IMR-90 (cell line): ENCODE results near the gene MARS1.

ENCODE experiments used
- BHLHE40 ChIP-seq: fragments of 150-350 bp; IDR thresholded peaks from 2 replicates; pipeline ENCODE4 v1.6.1; 2016; ENCODE audit warnings: mild to moderate bottlenecking, low read depth, low read length
- MAFK ChIP-seq: IDR thresholded peaks from 2 replicates; pipeline ENCODE4 v1.6.1; 2012; ENCODE audit warnings: low read depth, low read length, improper control_type of control experiment
- POLR2A ChIP-seq: IDR thresholded peaks from 2 replicates; pipeline ENCODE4 v1.6.1; 2012; ENCODE audit warnings: mild to moderate bottlenecking, low read depth, low read length
- RAD21 ChIP-seq: IDR thresholded peaks from 2 replicates; pipeline ENCODE4 v1.6.1; 2012; ENCODE audit warnings: low read length, improper control_type of control experiment
- RFX5 ChIP-seq: IDR thresholded peaks from 2 replicates; pipeline ENCODE4 v1.8.0; 2012; ENCODE audit warnings: low read depth, mild to moderate bottlenecking, low read length, moderate library complexity
- SMC3 ChIP-seq: fragments of 150-350 bp; IDR thresholded peaks from 2 replicates; pipeline ENCODE4 v1.6.1; 2016; ENCODE audit warnings: low read depth, mild to moderate bottlenecking, antibody characterized with exemption, low read length, moderate library complexity
- TF ChIP-seq, protein P1 (sequence below): conservative IDR thresholded peaks from 2 replicates; pipeline ENCODE4 v1.5.1; 2012; ENCODE audit warnings: mild to moderate bottlenecking, low read depth, low read length, improper control_type of control experiment

GRCh38 chr12:57551637-57552305, 63.9 kb downstream of the MARS1 start:
- TF ChIP-seq, protein P1, sequence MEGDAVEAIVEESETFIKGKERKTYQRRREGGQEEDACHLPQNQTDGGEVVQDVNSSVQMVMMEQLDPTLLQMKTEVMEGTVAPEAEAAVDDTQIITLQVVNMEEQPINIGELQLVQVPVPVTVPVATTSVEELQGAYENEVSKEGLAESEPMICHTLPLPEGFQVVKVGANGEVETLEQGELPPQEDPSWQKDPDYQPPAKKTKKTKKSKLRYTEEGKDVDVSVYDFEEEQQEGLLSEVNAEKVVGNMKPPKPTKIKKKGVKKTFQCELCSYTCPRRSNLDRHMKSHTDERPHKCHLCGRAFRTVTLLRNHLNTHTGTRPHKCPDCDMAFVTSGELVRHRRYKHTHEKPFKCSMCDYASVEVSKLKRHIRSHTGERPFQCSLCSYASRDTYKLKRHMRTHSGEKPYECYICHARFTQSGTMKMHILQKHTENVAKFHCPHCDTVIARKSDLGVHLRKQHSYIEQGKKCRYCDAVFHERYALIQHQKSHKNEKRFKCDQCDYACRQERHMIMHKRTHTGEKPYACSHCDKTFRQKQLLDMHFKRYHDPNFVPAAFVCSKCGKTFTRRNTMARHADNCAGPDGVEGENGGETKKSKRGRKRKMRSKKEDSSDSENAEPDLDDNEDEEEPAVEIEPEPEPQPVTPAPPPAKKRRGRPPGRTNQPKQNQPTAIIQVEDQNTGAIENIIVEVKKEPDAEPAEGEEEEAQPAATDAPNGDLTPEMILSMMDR: no peak
- TF ChIP-seq RFX5: no peak
- TF ChIP-seq POLR2A: no peak
- TF ChIP-seq BHLHE40: no peak
- TF ChIP-seq RAD21: no peak
- TF ChIP-seq SMC3: no peak
- no peak for TF ChIP-seq MAFK
